Measurements from ENCODE around the gene PGAP1. TPM values are rescaled to one million over a fixed set of nuclear protein-coding genes. Genes with fewer than 3 reads are reported as not detected.
A peak's percentile ranks its signal among the peaks of the same experiment; 100 is the strongest.

Gene PGAP1
- total and polyA plus RNA-seq, 10 of the 15 experiments (the other 5 are each of a cell fraction or from before 2014, with no cell fraction given) = 0.75 to 4.7 (median 3.0) TPM

- no peaks in the 10 kb centered on the region for H3K79me2 ChIP-seq (ENCODE audit: control insufficient read depth, insufficient read depth, low read length)
- SMC1A ChIA-PET (ENCODE audit: uncharacterized antibody, unreplicated experiment) = interaction anchor here (1.2 kb wide), 1 partner anchor 147 kb away, joined by 3 read pairs; no protein-coding TSS in a partner anchor
- H3K4me2 ChIP-seq (ENCODE audit: control insufficient read depth, insufficient read depth) = peak overlapping the region; percentile 31; the same call in 1 of the 2 replicates
- FAIRE-seq = peak; percentile 23
- ATAC-seq = peak; percentile 93
- no peak overlapping the region for H3K27ac ChIP-seq (ENCODE audit: control insufficient read depth, insufficient read depth)
- intact Hi-C loops (cut with micrococcal nuclease; ENCODE audit: unreplicated experiment) (no loop called here), in situ Hi-C loops (cut with MboI) (no loop called here)
- BruUV-seq (replicated peaks) = no TSS peak
- H3K4me1 ChIP-seq (ENCODE audit: control insufficient read depth, insufficient read depth, low read length) = no peaks in the 10 kb centered on the region; the same call in 1 of the 2 replicates
- 14% methylated on average over 4 of the region's 4 CpGs for WGBS (ENCODE audit: insufficient coverage, insufficient replicate concordance, low lambda C conversion rate, missing lambda C conversion rate)
- RAD21 ChIA-PET (ENCODE audit: unreplicated experiment) = interaction anchor here (0.8 kb wide), 1 partner anchor 20 kb away, joined by 3 read pairs; no protein-coding TSS in a partner anchor
- no peaks in the 10 kb centered on the region for H4K20me1 ChIP-seq (ENCODE audit: control insufficient read depth, insufficient read depth)
- no peaks in the 10 kb centered on the region for H3K9me3 ChIP-seq (replicated peaks; ENCODE audit: control insufficient read depth, insufficient read depth, low read length)
- no peak overlapping the region for H3K4me3 ChIP-seq
- H3K36me3 ChIP-seq (ENCODE audit: control insufficient read depth in 2 of 2, insufficient read depth in 2 of 2, low read length in 1 of 2) = no peaks in the 10 kb centered on the region; a peak in 1 of 4 replicates
- POLR2A ChIA-PET = no interaction called here
- H3K9ac ChIP-seq (ENCODE audit: control insufficient read depth, insufficient read depth, low read length) = no peak overlapping the region
- DNase-seq (ENCODE audit: low read depth, low spot score) = no peak
- no peaks in the 10 kb centered on the region for H3K27me3 ChIP-seq (replicated peaks in 1 of 2; ENCODE audit: control insufficient read depth in 2 of 2, insufficient read depth in 2 of 2, low read length in 1 of 2)
- peak overlapping the region; percentile 38 for H2AFZ ChIP-seq (ENCODE audit: control insufficient read depth, low read depth, low read length)
- TF ChIP-seq NBN (IDR thresholded peaks at IDR 0.05) (0 out of 2 replicates have a peak, but pooled peaks have one; percentile 44), IRF4 (IDR thresholded peaks at IDR 0.05; ENCODE audit: low read depth, low read length) (0 out of 2 replicates have a peak, but pooled peaks have one; percentile 38), RELB (IDR thresholded peaks at IDR 0.05; ENCODE audit: low read depth) (0 out of 2 replicates have a peak, but pooled peaks have one; percentile 36), RB1 (IDR thresholded peaks at IDR 0.05; ENCODE audit: borderline replicate concordance) (no peak), BHLHE40 (IDR thresholded peaks at IDR 0.05; ENCODE audit: borderline replicate concordance in 1 of 2, low read depth in 2 of 2, low read length in 1 of 2) (peak; percentile 93 to 94), IKZF2 (IDR thresholded peaks at IDR 0.05) (peak in 1 of 2 experiments; percentile 24; a peak in 1 of 4 replicates), SPI1 (IDR thresholded peaks at IDR 0.05; ENCODE audit: borderline replicate concordance, insufficient read depth, low read depth, low read length) (peak; percentile 62; the same call in 1 of the 2 replicates), MEF2B (IDR thresholded peaks at IDR 0.05; ENCODE audit: partially characterized antibody, poor library complexity, severe bottlenecking) (peak; percentile 30), FOXK2 (IDR thresholded peaks at IDR 0.05) (no peak)
- CTCF ChIA-PET = interaction anchor here (0.9 kb wide), 1 partner anchor 17 kb away, joined by 3 read pairs; no protein-coding TSS in a partner anchor
Observed at GRCh38 chr2:196944570-196944969, 18.1 kb upstream of the PGAP1 start.

Data from GM12878 (cell line).